HG02678 (cell line): ENCODE data around the gene ANXA2R.
"Not testable (repeated sequence)": the region's sequence is repeated elsewhere in the genome, so short reads cannot be mapped to it uniquely, and the experiment has no call there.

ENCODE experiments used
- ATAC-seq: cut with Tn5 transposase; IDR thresholded peaks from one replicate; pipeline ENCODE4 v1.9.1; 2021; ENCODE audit warnings: mild to moderate bottlenecking, moderate library complexity; ENCODE audit not compliant: unreplicated experiment

Gene ANXA2R

GRCh38 chr5:43036409-43036808 is 3.7 kb downstream of the ANXA2R start:
- ATAC-seq: no peak

- ATAC-seq: no peak
Measured at GRCh38 chr5:43034591-43034968, 5.5 kb downstream of the ANXA2R start.

GRCh38 chr5:43033841-43034590 is 6.1 kb downstream of the ANXA2R start:
- no peak for ATAC-seq

- no peak for ATAC-seq
Measured at GRCh38 chr5:43027054-43027785, 12.9 kb downstream of the ANXA2R start.

- not testable (repeated sequence) for ATAC-seq
Measured at GRCh38 chr5:43025184-43025950, 14.8 kb downstream of the ANXA2R start.

GRCh38 chr5:43024217-43024616 is 15.9 kb downstream of the ANXA2R start:
- ATAC-seq: no peak

- no peak for ATAC-seq
Measured at GRCh38 chr5:43021151-43021550, 19.0 kb downstream of the ANXA2R start.

GRCh38 chr5:43020399-43020746 is 19.7 kb downstream of the ANXA2R start:
- ATAC-seq: peak; percentile 6

GRCh38 chr5:43019614-43020398 is 20.3 kb downstream of the ANXA2R start:
- peak; percentile 70 for ATAC-seq

GRCh38 chr5:43019291-43019613 is 20.9 kb downstream of the ANXA2R start:
- no peak for ATAC-seq

GRCh38 chr5:43017428-43017815 is 22.7 kb downstream of the ANXA2R start:
- ATAC-seq: no peak

- ATAC-seq: no peak
Measured at GRCh38 chr5:43016217-43016779, 23.8 kb downstream of the ANXA2R start.

- ATAC-seq: no peak
Measured at GRCh38 chr5:43014522-43014921, 25.6 kb downstream of the ANXA2R start.

- no peak for ATAC-seq
Measured at GRCh38 chr5:43010935-43011315, 29.2 kb downstream of the ANXA2R start.

- peak; percentile 39 for ATAC-seq
Measured at GRCh38 chr5:43008363-43009153, 31.6 kb downstream of the ANXA2R start.

- ATAC-seq: peak; percentile 46
Measured at GRCh38 chr5:43007911-43008362, 32.2 kb downstream of the ANXA2R start.

- peak; percentile 29 for ATAC-seq
Measured at GRCh38 chr5:43007246-43007910, 32.7 kb downstream of the ANXA2R start.

GRCh38 chr5:43006424-43007202 is 33.5 kb downstream of the ANXA2R start:
- no peak for ATAC-seq

- no peak for ATAC-seq
Measured at GRCh38 chr5:43005031-43005430, 35.1 kb downstream of the ANXA2R start.
